Right atrium auricular region (tissue), 2 donors: ENCODE results near the gene ADGRD1. TPM values are rescaled to one million over a fixed set of nuclear protein-coding genes. Genes with fewer than 3 reads are reported as not detected.

Source experiments
- DNase-seq: peaks from one replicate; pipeline ENCODE4 v3.0.0-alpha.2; 2019; ENCODE audit warnings: low spot score
- H3K27ac ChIP-seq, 2 donors: fragments of 200-600 bp; sonication (generic); 1 replicate in 1 of 2; 2 replicates in 1 of 2; pipeline ENCODE4 v1.5.1; 2016 to 2019
- H3K27me3 ChIP-seq, 2 donors: fragments of 200-600 bp; sonication (generic); one replicate each; pipeline versions ENCODE4 v1.5.1 to v1.6.0; 2017 to 2019
- H3K36me3 ChIP-seq: fragments of 200-600 bp; sonication (generic); one replicate; pipeline ENCODE4 v1.5.1; 2016
- H3K4me1 ChIP-seq, 2 donors: fragments of 200-600 bp; sonication (generic); one replicate each; pipeline versions ENCODE4 v1.5.1 to v1.6.0; 2017 to 2019
- H3K4me3 ChIP-seq, 2 donors: fragments of 200-600 bp; sonication (generic); 1 replicate in 1 of 2; 2 replicates in 1 of 2; pipeline ENCODE4 v1.5.1; 2017 to 2019; ENCODE audit warnings: mild to moderate bottlenecking in 1 of 2, moderate library complexity in 1 of 2
- H3K9me3 ChIP-seq, 2 donors: fragments of 200-600 bp; sonication (generic); one replicate each; pipeline ENCODE4 v1.5.1; 2019
- total RNA-seq, 2 donors: library from RNA; depleted of rRNA; stranded (reverse); fragments of >200 nt; gene quantifications; one replicate each; pipeline ENCODE4 v1.1.0, GENCODE V29; 2016
- TF ChIP-seq, protein P1 (sequence below), 2 donors: fragments of 200-600 bp; sonication (generic); IDR thresholded peaks; one replicate each; pipeline ENCODE4 v1.5.1; 2019; ENCODE audit warnings: antibody characterized with exemption in 2 of 2

ADGRD1 gene
- total RNA-seq, 2 donors from 2014 or later = 120 to 168 TPM

DNA sequence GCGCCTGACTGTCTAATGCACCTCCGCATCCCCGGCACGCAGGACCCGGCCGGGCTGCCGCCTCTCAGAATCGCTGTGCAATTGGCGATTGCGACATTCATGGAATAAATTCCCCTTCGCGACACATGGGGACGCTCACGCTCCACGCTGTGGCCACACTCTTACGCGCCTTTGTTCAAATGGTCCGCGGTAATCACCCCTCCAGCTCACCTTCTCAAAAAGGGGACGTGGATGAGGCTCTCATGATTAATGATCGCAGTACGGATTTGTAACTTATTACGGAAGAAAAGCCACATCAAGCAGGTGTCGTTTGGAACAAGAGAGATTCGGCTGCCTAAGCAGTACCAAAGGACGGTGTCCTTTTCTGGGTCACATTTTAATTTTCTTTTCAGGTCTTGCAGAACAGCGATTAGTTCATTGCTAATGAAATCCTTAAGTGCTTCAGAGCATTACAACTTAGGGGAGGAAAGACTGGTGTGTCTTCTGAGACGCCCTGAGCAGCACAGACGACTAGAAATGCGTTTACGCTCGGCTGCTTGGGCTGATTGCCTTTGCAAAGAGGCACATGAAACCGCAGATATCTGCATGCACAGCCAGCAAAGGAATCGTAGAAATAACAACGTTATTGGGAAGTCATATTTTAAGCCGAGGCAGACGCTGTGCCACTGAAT lies 37.3 kb upstream of the ADGRD1 start:
- H3K27ac ChIP-seq = no peak overlapping the region
- H3K9me3 ChIP-seq = peaks cover 0 to 10% of the 10 kb centered on the region in 2 donors
- peaks cover 0 to 5% of the 10 kb centered on the region in 2 donors for H3K4me1 ChIP-seq
- peak; percentile 80 for DNase-seq
- no peaks in the 10 kb centered on the region for H3K27me3 ChIP-seq
- TF ChIP-seq, protein P1, sequence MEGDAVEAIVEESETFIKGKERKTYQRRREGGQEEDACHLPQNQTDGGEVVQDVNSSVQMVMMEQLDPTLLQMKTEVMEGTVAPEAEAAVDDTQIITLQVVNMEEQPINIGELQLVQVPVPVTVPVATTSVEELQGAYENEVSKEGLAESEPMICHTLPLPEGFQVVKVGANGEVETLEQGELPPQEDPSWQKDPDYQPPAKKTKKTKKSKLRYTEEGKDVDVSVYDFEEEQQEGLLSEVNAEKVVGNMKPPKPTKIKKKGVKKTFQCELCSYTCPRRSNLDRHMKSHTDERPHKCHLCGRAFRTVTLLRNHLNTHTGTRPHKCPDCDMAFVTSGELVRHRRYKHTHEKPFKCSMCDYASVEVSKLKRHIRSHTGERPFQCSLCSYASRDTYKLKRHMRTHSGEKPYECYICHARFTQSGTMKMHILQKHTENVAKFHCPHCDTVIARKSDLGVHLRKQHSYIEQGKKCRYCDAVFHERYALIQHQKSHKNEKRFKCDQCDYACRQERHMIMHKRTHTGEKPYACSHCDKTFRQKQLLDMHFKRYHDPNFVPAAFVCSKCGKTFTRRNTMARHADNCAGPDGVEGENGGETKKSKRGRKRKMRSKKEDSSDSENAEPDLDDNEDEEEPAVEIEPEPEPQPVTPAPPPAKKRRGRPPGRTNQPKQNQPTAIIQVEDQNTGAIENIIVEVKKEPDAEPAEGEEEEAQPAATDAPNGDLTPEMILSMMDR (IDR thresholded peaks at IDR 0.05) = peak; percentile 93 to 94
- peak overlapping the region in 1 of 2 donors; percentile 7 for H3K4me3 ChIP-seq
- H3K36me3 ChIP-seq = no peaks in the 10 kb centered on the region

DNA sequence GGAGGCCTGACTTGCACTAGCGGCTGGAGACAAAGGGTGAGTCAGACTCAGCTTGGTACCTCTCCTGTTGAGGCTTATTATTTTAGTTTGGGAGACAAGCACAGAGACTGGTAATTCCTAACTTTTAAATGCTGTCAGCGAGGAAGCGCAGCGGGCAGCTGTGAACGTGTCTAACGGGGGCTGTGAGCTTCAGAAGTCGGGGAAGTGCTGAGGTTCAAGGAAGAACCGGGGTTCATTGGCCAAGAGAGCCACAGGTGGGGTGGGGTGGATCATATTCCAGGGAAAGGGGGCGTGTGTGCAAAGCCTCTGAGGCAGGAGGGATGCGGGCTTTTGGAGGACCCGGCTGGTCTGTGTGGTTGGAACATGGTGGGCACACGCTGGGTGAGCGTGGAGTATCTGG lies 36.1 kb upstream of the ADGRD1 start:
- TF ChIP-seq, protein P1 (IDR thresholded peaks at IDR 0.05) = no peak
- H3K36me3 ChIP-seq = no peaks in the 10 kb centered on the region
- H3K27ac ChIP-seq = no peak overlapping the region
- H3K27me3 ChIP-seq = no peaks in the 10 kb centered on the region
- no peaks in the 10 kb centered on the region for H3K9me3 ChIP-seq
- no peak for DNase-seq
- peaks cover 0 to 5% of the 10 kb centered on the region in 2 donors for H3K4me1 ChIP-seq
- H3K4me3 ChIP-seq = no peak overlapping the region

DNA sequence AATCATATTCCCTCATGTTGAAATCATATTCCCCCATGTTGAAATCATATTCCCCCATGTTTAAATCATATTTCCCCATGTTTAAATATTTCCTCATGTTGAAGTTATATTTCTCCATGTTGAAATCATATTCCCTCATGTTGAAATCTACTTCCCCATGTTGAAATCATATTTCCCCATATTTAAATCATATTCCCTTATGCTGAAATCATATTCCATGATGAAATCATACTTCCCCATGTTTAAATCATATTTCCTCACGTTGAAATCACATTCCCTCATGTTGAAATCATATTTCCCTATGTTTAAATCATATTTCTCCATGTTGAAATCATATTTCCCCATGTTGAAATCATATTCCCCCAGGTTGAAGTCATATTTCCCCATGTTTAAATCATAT lies 34.6 kb upstream of the ADGRD1 start:
- TF ChIP-seq, protein P1 (IDR thresholded peaks at IDR 0.05) = no peak
- H3K27ac ChIP-seq = no peak overlapping the region

DNA sequence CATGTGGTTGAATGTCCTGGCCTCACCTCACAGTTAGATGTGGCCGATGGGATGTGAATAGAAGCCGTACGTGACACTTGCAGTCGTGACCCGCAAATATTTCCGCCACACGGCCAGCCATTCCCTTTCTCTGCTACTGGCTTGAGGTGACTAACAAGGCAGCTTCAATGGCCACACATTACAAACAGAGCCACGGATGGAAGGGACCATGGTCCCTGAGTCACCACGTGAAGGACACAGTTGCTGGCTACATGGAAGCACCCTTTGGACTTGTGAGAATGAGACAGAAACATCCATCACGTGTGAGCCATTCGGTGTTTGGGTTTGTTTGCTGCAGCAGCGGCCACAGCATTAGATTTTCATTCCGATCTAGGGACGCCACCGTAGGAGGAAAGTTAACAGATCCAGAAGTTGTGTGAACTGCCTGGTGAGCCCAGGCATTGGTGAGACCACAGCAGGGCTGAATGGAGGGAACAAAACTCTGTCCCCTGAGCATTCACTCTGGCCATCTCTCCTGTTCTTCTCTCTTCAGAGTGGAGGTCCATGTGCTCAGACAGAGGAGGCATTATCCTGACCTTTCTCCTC lies 33.5 kb upstream of the ADGRD1 start:
- peak; percentile 76 for DNase-seq
- Histone ChIP-seq H3K9me3 (no peaks in the 10 kb centered on the region), H3K27me3 (no peaks in the 10 kb centered on the region), H3K4me3 (no peak overlapping the region), H3K4me1 (peaks cover 0 to 10% of the 10 kb centered on the region in 2 donors), H3K36me3 (no peaks in the 10 kb centered on the region), H3K27ac (peak overlapping the region; percentile 58 to 83)
- TF ChIP-seq, protein P1 (IDR thresholded peaks at IDR 0.05) = no peak

More for the DNA sequence above, 34.6 kb upstream of the ADGRD1 start:
- Histone ChIP-seq H3K9me3 (no peaks in the 10 kb centered on the region), H3K36me3 (no peaks in the 10 kb centered on the region), H3K27me3 (no peaks in the 10 kb centered on the region), H3K4me3 (no peak overlapping the region), H3K4me1 (peaks cover 0 to 10% of the 10 kb centered on the region in 2 donors)
- DNase-seq = no peak

DNA sequence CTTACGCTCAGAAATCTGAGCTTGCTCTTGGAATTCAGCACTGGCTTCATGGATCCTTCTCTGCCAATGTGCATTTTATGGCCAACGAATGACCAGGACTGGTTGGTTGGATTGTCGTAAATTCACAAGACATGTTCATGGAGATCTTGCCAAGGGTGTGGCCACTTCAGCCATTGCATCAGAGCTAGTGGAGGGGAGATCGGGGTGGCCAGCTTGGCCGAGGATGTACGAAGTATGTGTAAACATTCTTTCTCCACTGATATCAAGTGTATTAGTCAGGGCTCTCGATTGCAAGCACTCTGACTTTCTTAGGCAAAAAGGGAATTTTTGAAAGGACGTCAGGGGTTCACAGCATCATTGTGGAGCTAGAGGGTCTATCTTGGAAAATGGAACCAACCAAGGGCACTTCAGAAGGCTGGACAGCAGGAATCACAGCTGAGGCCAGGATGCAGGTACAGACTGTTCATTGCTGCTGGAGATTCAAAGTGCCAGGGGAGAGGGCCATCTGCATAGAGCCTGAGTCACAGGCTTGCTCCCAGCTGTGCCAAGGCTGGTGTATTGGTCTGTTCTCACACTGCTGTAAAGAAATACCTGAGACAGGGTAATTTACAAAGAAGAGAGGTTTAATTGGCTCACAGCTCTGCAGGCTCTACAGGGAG lies 32.9 kb upstream of the ADGRD1 start:
- peak overlapping the region; percentile 70 to 83 for H3K27ac ChIP-seq
- DNase-seq = peak; percentile 96
- TF ChIP-seq, protein P1 (IDR thresholded peaks at IDR 0.05) = no peak
- peaks cover 0 to 10% of the 10 kb centered on the region in 2 donors for H3K4me1 ChIP-seq
- no peaks in the 10 kb centered on the region for H3K36me3 ChIP-seq
- no peaks in the 10 kb centered on the region for H3K9me3 ChIP-seq
- H3K4me3 ChIP-seq = no peak overlapping the region
- H3K27me3 ChIP-seq = no peaks in the 10 kb centered on the region
